HG03280 (cell line): Measurements from ENCODE around the gene SIRT6.
"Not testable (repeated sequence)": the region's sequence is repeated elsewhere in the genome, so short reads cannot be mapped to it uniquely, and the experiment has no call there.

ENCODE experiments used
- ATAC-seq: cut with Tn5 transposase; IDR thresholded peaks from one replicate; pipeline ENCODE4 v1.9.1; 2021; ENCODE audit warnings: mild to moderate bottlenecking, moderate library complexity; ENCODE audit not compliant: unreplicated experiment

Gene SIRT6

GRCh38 chr19:4200940-4201542 lies 18.7 kb upstream of the SIRT6 start:
- ATAC-seq = no peak

GRCh38 chr19:4199699-4200293 lies 17.4 kb upstream of the SIRT6 start:
- ATAC-seq = no peak

GRCh38 chr19:4198467-4199126 lies 16.2 kb upstream of the SIRT6 start:
- no peak for ATAC-seq

- ATAC-seq = no peak
Measured at GRCh38 chr19:4197625-4198466, 15.5 kb upstream of the SIRT6 start.

GRCh38 chr19:4197228-4197624 lies 14.9 kb upstream of the SIRT6 start:
- no peak for ATAC-seq

- no peak for ATAC-seq
Measured at GRCh38 chr19:4196587-4197148, 14.3 kb upstream of the SIRT6 start.

- no peak for ATAC-seq
Measured at GRCh38 chr19:4196009-4196408, 13.6 kb upstream of the SIRT6 start.

- no peak for ATAC-seq
Measured at GRCh38 chr19:4194353-4194752, 12.0 kb upstream of the SIRT6 start.

- ATAC-seq = not testable (repeated sequence)
Measured at GRCh38 chr19:4192537-4192936, 10.2 kb upstream of the SIRT6 start.

GRCh38 chr19:4189641-4190040 lies 7.3 kb upstream of the SIRT6 start:
- ATAC-seq = no peak

- no peak for ATAC-seq
Measured at GRCh38 chr19:4187313-4188122, 5.2 kb upstream of the SIRT6 start.

GRCh38 chr19:4186087-4186993 lies 4.0 kb upstream of the SIRT6 start:
- ATAC-seq = no peak

GRCh38 chr19:4185413-4186086 lies 3.2 kb upstream of the SIRT6 start:
- ATAC-seq = no peak

- no peak for ATAC-seq
Measured at GRCh38 chr19:4184718-4185352, 2.5 kb upstream of the SIRT6 start.

GRCh38 chr19:4183967-4184717 lies 1.8 kb upstream of the SIRT6 start:
- no peak for ATAC-seq

- ATAC-seq = no peak
Measured at GRCh38 chr19:4181053-4181508, 1.3 kb downstream of the SIRT6 start.

- no peak for ATAC-seq
Measured at GRCh38 chr19:4178990-4179389, 3.4 kb downstream of the SIRT6 start.

- ATAC-seq = no peak
Measured at GRCh38 chr19:4177146-4177545, 5.2 kb downstream of the SIRT6 start.
